IMR-90 (cell line): ENCODE results near the gene ABHD1. TPM values are rescaled to one million over a fixed set of nuclear protein-coding genes. Genes with fewer than 3 reads are reported as not detected.

Source experiments
- ATAC-seq: fragments of 200-7000 bp; cut with Tn5 transposase; 2 replicates; pipeline ENCODE4 v1.9.1; 2020; ENCODE audit warnings: low read depth, mild to moderate bottlenecking, moderate library complexity
- BruUV-seq: library from RNA; stranded (reverse); fragments of 400-500 nt; replicated peaks from 2 replicates; lab custom pipeline; 2021; lab: Mats Ljungman, UMichigan
- CTCF ChIA-PET: fragments of 300-600 bp; formaldehyde crosslinking; extraction: SDS; loops from one replicate; lab custom pipeline; 2021; ENCODE audit warnings: antibody characterized with exemption; lab: Yijun Ruan, JAX
- POLR2A ChIA-PET: fragments of 300-600 bp; sonication (Branson Sonifier 250); formaldehyde crosslinking; loops from one replicate; lab custom pipeline; 2022; ENCODE audit warnings: antibody characterized with exemption; ENCODE audit not compliant: unreplicated experiment; lab: Charles Lee
- DNase-seq: peaks from one replicate; pipeline ENCODE4 v3.0.0; 2013
- H2AFZ ChIP-seq: replicated peaks from 2 replicates; pipeline ENCODE3; 2013; ENCODE audit warnings: low read length, mild to moderate bottlenecking; ENCODE audit not compliant: poor library complexity
- H2AK5ac ChIP-seq: 2 replicates; pipeline ENCODE4 v1.6.1; 2013; ENCODE audit warnings: low read depth, low read length, inconsistent platforms
- H2AK9ac ChIP-seq: replicated peaks from 2 replicates; pipeline ENCODE3; 2013; ENCODE audit warnings: mild to moderate bottlenecking, low read depth, low read length, moderate library complexity; ENCODE audit not compliant: poor library complexity
- H2BK120ac ChIP-seq: 2 replicates; pipeline ENCODE4 v1.6.1; 2013; ENCODE audit warnings: low read depth, low read length, inconsistent platforms
- H2BK15ac ChIP-seq: 3 replicates; pipeline ENCODE4 v1.6.1; 2013; ENCODE audit warnings: low read depth, low read length, inconsistent platforms
- H2BK20ac ChIP-seq: 2 replicates; pipeline ENCODE4 v1.6.1; 2013; ENCODE audit warnings: low read depth, mild to moderate bottlenecking, inconsistent platforms, low read length, moderate library complexity
- H2BK5ac ChIP-seq: 2 replicates; pipeline ENCODE4 v1.6.1; 2013; ENCODE audit warnings: mild to moderate bottlenecking, low read depth, low read length, inconsistent platforms; ENCODE audit not compliant: poor library complexity, severe bottlenecking
- H3K14ac ChIP-seq: replicated peaks from 2 replicates; pipeline ENCODE4 v1.6.1; 2013; ENCODE audit warnings: low read depth, low read length, inconsistent platforms
- H3K18ac ChIP-seq: 2 replicates; pipeline ENCODE4 v1.6.1; 2013; ENCODE audit warnings: low read depth, low read length, control low read depth
- H3K23ac ChIP-seq: 2 replicates; pipeline ENCODE4 v1.6.1; 2013; ENCODE audit warnings: low read depth, low read length, inconsistent platforms
- H3K27ac ChIP-seq: 2 replicates; pipeline ENCODE4 v1.5.1; 2013; ENCODE audit warnings: mild to moderate bottlenecking, control low read depth, low read length; ENCODE audit not compliant: insufficient read depth
- H3K27me3 ChIP-seq: 2 replicates; pipeline ENCODE4 v1.6.1; 2013; ENCODE audit warnings: low read length; ENCODE audit not compliant: control insufficient read depth, insufficient read depth
- H3K36me3 ChIP-seq: 2 replicates; pipeline ENCODE4 v1.6.1; 2013; ENCODE audit warnings: low read length, mixed read lengths; ENCODE audit not compliant: control insufficient read depth, insufficient read depth
- H3K4ac ChIP-seq: 2 replicates; pipeline ENCODE4 v1.6.1; 2013; ENCODE audit warnings: low read depth, low read length, inconsistent platforms
- H3K4me1 ChIP-seq: 2 replicates; pipeline ENCODE4 v1.6.1; 2013; ENCODE audit warnings: low read length, mixed read lengths; ENCODE audit not compliant: control insufficient read depth, insufficient read depth
- H3K4me2 ChIP-seq: 2 replicates; pipeline ENCODE4 v1.6.1; 2013; ENCODE audit warnings: low read depth, mild to moderate bottlenecking, control low read depth, low read length, moderate library complexity
- H3K4me3 ChIP-seq: 2 replicates; pipeline ENCODE4 v1.5.1; 2013; ENCODE audit warnings: low read depth, mild to moderate bottlenecking, control low read depth, low read length, moderate library complexity; ENCODE audit not compliant: insufficient read depth
- H3K56ac ChIP-seq: 2 replicates; pipeline ENCODE4 v1.6.1; 2013; ENCODE audit warnings: low read length, inconsistent platforms; ENCODE audit not compliant: insufficient read depth; ENCODE audit errors: extremely low read depth
- H3K79me1 ChIP-seq, 2 experiments: 2 replicates each; pipeline ENCODE4 v1.6.1; 2013; ENCODE audit warnings: low read length in 2 of 2, inconsistent platforms in 1 of 2, low read depth in 1 of 2
- H3K9ac ChIP-seq: 2 replicates; pipeline ENCODE4 v1.6.1; 2013; ENCODE audit warnings: low read depth, low read length, control low read depth
- H3K9me1 ChIP-seq: 2 replicates; pipeline ENCODE4 v1.6.1; 2013; ENCODE audit warnings: low read length, inconsistent platforms; ENCODE audit not compliant: insufficient read depth
- H3K9me3 ChIP-seq: 2 replicates; pipeline ENCODE4 v1.6.1; 2013; ENCODE audit warnings: low read length; ENCODE audit not compliant: control insufficient read depth, insufficient read depth
- H4K20me1 ChIP-seq: 2 replicates; pipeline ENCODE4 v1.6.1; 2013; ENCODE audit warnings: low read length, inconsistent platforms; ENCODE audit not compliant: insufficient read depth
- H4K5ac ChIP-seq: 2 replicates; pipeline ENCODE4 v1.6.1; 2013; ENCODE audit warnings: mild to moderate bottlenecking, low read depth, low read length, control low read depth
- H4K8ac ChIP-seq, 2 experiments: 2 replicates each; pipeline ENCODE4 v1.6.1; 2013; ENCODE audit warnings: low read depth in 2 of 2, low read length in 2 of 2, control low read depth in 1 of 2, inconsistent platforms in 1 of 2
- H4K91ac ChIP-seq: 2 replicates; pipeline ENCODE4 v1.6.1; 2013; ENCODE audit warnings: low read depth, low read length, inconsistent platforms; ENCODE audit not compliant: insufficient read depth
- BHLHE40 ChIP-seq: fragments of 150-350 bp; IDR thresholded peaks from 2 replicates; pipeline ENCODE4 v1.6.1; 2016; ENCODE audit warnings: mild to moderate bottlenecking, low read depth, low read length
- CEBPB ChIP-seq: IDR thresholded peaks from 2 replicates; pipeline ENCODE4 v1.6.1; 2012; ENCODE audit warnings: low read depth, low read length, improper control_type of control experiment
- CHD1 ChIP-seq: IDR thresholded peaks from 2 replicates; pipeline ENCODE4 v1.6.1; 2012; ENCODE audit warnings: low read depth, low read length, improper control_type of control experiment
- CTCF ChIP-seq: conservative IDR thresholded peaks from 2 replicates; pipeline ENCODE4 v1.5.1; 2012; ENCODE audit warnings: mild to moderate bottlenecking, low read depth, low read length, improper control_type of control experiment
- FOS ChIP-seq: fragments of 150-350 bp; IDR thresholded peaks from 2 replicates; pipeline ENCODE4 v1.6.1; 2016; ENCODE audit warnings: low read depth, low read length
- MAZ ChIP-seq: IDR thresholded peaks from 2 replicates; pipeline ENCODE4 v1.6.1; 2012; ENCODE audit warnings: low read depth, mild to moderate bottlenecking, low read length, improper control_type of control experiment, moderate library complexity, borderline replicate concordance
- MXI1 ChIP-seq: IDR thresholded peaks from 2 replicates; pipeline ENCODE4 v1.6.1; 2012; ENCODE audit warnings: low read depth, mild to moderate bottlenecking, low read length, moderate library complexity, borderline replicate concordance
- POLR2A ChIP-seq: IDR thresholded peaks from 2 replicates; pipeline ENCODE4 v1.6.1; 2012; ENCODE audit warnings: mild to moderate bottlenecking, low read depth, low read length
- RAD21 ChIP-seq: IDR thresholded peaks from 2 replicates; pipeline ENCODE4 v1.6.1; 2012; ENCODE audit warnings: low read length, improper control_type of control experiment
- USF2 ChIP-seq: fragments of 150-350 bp; IDR thresholded peaks from 2 replicates; pipeline ENCODE4 v1.6.1; 2017; ENCODE audit warnings: mild to moderate bottlenecking, antibody characterized with exemption, low read length, low read depth
- WGBS, 2 experiments: methylation state at CpG; one replicate each; pipeline versions ENCODE4 v1.1.5 to v1.1.7; 2013; ENCODE audit warnings: missing lambda C conversion rate in 2 of 2; ENCODE audit not compliant: insufficient read length in 1 of 2; ENCODE audit errors: extremely low coverage in 2 of 2; 5-methylcytosine and 5-hydroxymethylcytosine counted together
- dilution Hi-C: fragments of 300-500 bp; cut with HindIII; formaldehyde crosslinking; loops from one replicate; pipeline ENCODE4 v1.14.3; 2018; ENCODE audit warnings: low sequenced_read_pairs; ENCODE audit not compliant: unreplicated experiment
- in situ Hi-C: fragments of 300-500 bp; cut with MboI; formaldehyde crosslinking; loops from 3 replicates; pipeline ENCODE4 v1.14.3; 2019; ENCODE audit warnings: low sequenced_read_pairs, inconsistent platforms, mixed read lengths
- intact Hi-C: fragments of 100-400 bp; cut with micrococcal nuclease; formaldehyde crosslinking; loops from 2 replicates; pipeline ENCODE4 v1.10.0; 2022
- polyA plus RNA-seq, 3 experiments: library from polyadenylated mRNA; depleted of rRNA; stranded (reverse); fragments of >200 nt; gene quantifications; 2 replicates each; pipeline ENCODE4 v1.2.3, GENCODE V29; 2012; ENCODE audit warnings: low replicate concordance in 1 of 3
- total RNA-seq: library from RNA; depleted of rRNA; stranded (reverse); fragments of >200 nt; gene quantifications from 2 replicates; pipeline ENCODE4 v1.2.3, GENCODE V29; 2012

The ABHD1 gene
- total and polyA plus RNA-seq, 2 of the 4 experiments (the other 2 are of a cell fraction): 0.24 TPM; not detected in 1

- H2AFZ ChIP-seq: peak within 1 kb of the TSS; percentile 90
- dilution Hi-C loops: no loop called here
- POLR2A ChIA-PET: interaction anchor here (0.6 kb wide), 1 partner anchor 45 kb away, joined by 11 read pairs; no protein-coding TSS in a partner anchor
Observed at GRCh38 chr2:27078267-27079194, 45.1 kb upstream of the ABHD1 start, which contains the start of gene EMILIN1. Gene EMILIN1, plus strand, starts transcription at chr2:27078615. Its CDS starts 451 bp downstream, at chr2:27079066.

More at GRCh38 chr2:27078267-27079194, 45.1 kb upstream of the ABHD1 start, which contains the start of gene EMILIN1:
- peak within 1 kb of the TSS; percentile 97 for H2AK9ac ChIP-seq
- peak within 1 kb of the TSS; percentile 96 for H4K91ac ChIP-seq
- peak within 1 kb of the TSS; percentile 93 for H3K18ac ChIP-seq
- peak within 1 kb of the TSS; percentile 99 for H3K23ac ChIP-seq
- peak within 1 kb of the TSS; percentile 98 for H2BK15ac ChIP-seq
- 1% methylated on average over 18 of the region's 41 CpGs; no CpG with 5 or more reads in 1 of the 2 experiments for WGBS, 2 experiments
- peak within 1 kb of the TSS; percentile 100 for H3K4ac ChIP-seq
- peak within 1 kb of the TSS; percentile 100 for H3K14ac ChIP-seq
- peak within 1 kb of the TSS; percentile 96 for H4K5ac ChIP-seq
- peak within 1 kb of the TSS; percentile 98 for H3K4me2 ChIP-seq
- in situ Hi-C loops: no loop called here
- BruUV-seq: TSS peak; percentile 67
- H3K27me3 ChIP-seq: no peaks in the 10 kb centered on the region
- peak within 1 kb of the TSS; percentile 85 to 98 for H4K8ac ChIP-seq
- H3K9me1 ChIP-seq: peaks cover 15% of the 10 kb centered on the region; the same call in 1 of the 2 replicates
- peak within 1 kb of the TSS; percentile 82 for H3K4me3 ChIP-seq
- CTCF ChIA-PET: no interaction called here
- H2AK5ac ChIP-seq: peak within 1 kb of the TSS; percentile 100
- peak within 1 kb of the TSS; percentile 96 for H2BK20ac ChIP-seq
- TF ChIP-seq MXI1 (peak; percentile 70; the same call in 1 of the 2 replicates), POLR2A (peak; percentile 47; the same call in 1 of the 2 replicates), MAZ (peak; percentile 96), CTCF (no peak), CHD1 (no peak), RAD21 (no peak), CEBPB (no peak), FOS (no peak), USF2 (peak; percentile 48), BHLHE40 (no peak)
- peaks cover 23% of the 10 kb centered on the region; the same call in 1 of the 2 replicates for H3K36me3 ChIP-seq
- H3K9me3 ChIP-seq: no peaks in the 10 kb centered on the region
- H3K79me1 ChIP-seq: peaks cover 3 to 42% of the 10 kb centered on the region in 2 experiments; a peak in 3 of 4 replicates
- H2BK5ac ChIP-seq: peak within 1 kb of the TSS; percentile 98
- peaks cover 14% of the 10 kb centered on the region for H4K20me1 ChIP-seq
- H2BK120ac ChIP-seq: peak within 1 kb of the TSS; percentile 97
- DNase-seq (peak; percentile 96), ATAC-seq (peak; percentile 80)
- H3K4me1 ChIP-seq: peaks cover 30% of the 10 kb centered on the region
- intact Hi-C loops: no loop called here
- peak within 1 kb of the TSS; percentile 95 for H3K56ac ChIP-seq
- peak within 1 kb of the TSS; percentile 98 for H3K27ac ChIP-seq
- H3K9ac ChIP-seq: peak within 1 kb of the TSS; percentile 97
